ENCODE results near the gene CTXN1.

Gene CTXN1

DNA sequence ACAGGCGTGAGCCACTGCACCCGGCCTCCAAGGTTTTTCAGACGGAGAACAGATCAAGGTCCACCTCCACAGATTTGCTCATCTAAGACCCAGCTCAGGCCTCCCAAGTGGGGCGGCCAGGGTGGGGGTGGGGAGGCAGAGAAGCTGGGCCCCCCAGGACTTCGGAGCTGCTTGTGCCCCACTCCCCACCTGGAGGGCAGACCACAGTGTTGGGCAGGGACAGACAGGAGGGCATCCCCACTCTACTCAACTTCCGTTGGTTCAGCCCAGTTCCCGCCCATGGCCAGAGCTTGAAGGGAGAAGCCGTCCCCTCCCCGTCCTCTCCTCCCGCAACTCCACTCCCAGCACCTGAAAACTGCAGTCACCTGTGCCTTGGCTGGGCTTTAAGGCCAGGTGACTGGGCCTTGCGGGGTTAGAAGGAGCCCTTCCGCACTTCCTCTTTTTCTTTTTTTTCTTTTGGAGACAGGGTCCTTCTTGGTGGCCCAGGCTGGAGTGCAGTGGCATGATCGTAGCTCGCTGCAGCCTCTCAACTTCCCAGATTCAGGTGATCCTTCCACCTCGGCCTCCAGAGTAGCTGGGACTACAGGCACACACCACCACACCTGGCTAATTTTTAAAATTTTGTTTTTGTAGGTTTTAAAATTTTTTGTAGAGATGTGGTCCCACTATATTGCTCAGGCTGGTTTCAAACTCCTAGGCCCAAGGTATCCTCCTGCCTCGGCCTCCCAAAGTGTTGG lies 38.4 kb downstream of the CTXN1 start:
- Mint-ChIP-seq H3K36me3 (ENCODE audit: insufficient read depth) (no peaks in the 10 kb centered on the region), H3K27me3 (peaks cover 8 to 40% of the 10 kb centered on the region in 2 donors)

DNA sequence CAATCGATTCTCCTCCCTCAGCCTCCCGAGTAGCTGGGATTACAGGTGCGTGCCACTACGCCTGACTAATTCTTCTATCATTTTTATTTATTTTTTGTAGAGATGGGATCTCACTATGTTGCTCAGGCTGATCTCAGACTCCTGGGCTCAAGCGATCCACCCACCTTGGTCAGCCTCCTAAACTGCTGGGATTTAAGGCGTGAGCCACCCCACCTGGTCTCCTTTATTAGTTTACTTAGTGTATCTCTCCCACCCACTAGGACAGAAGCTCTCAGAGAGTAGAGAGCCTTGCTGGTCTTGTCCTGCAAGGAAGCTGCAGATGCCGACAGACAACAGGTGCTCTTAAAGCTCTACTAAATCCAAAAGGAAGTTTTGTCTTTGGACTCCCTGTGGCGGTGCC lies 40.1 kb downstream of the CTXN1 start:
- DNase-seq, result no peak
- Mint-ChIP-seq H3K4me1 (ENCODE audit: low read depth in 2 of 2) (peaks cover 0 to 1% of the 10 kb centered on the region in 2 donors), H3K36me3 (ENCODE audit: insufficient read depth) (no peaks in the 10 kb centered on the region)

More for the DNA sequence above, 38.4 kb downstream of the CTXN1 start:
- ATAC-seq (replicated peaks) (no peak), DNase-seq (no peak)
- no peak overlapping the region for H3K27ac Mint-ChIP-seq
- H3K4me1 Mint-ChIP-seq (ENCODE audit: low read depth in 2 of 2), result peaks cover 0 to 1% of the 10 kb centered on the region in 2 donors
- no peak overlapping the region for H3K4me3 Mint-ChIP-seq
- H3K9me3 Mint-ChIP-seq, result no peaks in the 10 kb centered on the region

DNA sequence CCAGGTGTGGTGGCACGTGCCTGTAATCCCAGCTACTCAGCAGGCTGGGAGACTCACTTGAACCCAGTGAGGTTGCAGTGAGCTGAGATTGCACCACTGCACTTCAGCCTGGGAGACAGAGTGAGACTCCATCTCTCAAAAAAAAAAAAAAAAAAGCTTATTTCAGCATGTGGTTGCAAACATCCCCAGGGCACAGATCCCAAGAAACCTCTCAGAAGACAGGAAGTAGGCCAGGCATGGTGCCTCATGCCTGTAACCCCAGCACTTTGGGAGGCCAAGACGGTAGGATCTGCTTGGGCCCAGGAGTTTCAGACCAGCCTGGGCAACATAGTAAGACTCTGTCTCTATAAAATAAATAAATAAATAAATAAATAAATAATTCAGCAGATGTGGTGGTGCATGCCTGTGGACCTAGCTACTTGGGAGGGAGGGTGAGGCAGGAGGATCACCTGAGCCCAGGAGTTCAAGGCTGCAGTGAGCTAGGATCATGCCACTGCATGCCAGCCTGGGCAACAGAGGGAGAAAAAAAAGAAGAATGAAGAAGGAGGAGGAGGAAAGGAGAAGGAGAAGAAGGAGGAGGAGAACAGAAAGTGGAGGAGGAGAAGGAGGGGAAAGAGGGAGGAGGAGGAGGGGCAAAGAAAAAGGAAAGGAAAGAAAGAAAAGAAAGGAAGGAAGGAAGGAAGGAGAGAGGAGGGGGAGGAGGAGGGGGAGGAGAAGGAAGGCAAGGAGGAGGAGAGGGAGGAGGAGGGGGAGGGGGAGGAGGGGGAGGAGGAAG lies 42.0 kb downstream of the CTXN1 start:
- Mint-ChIP-seq H3K27ac (no peak overlapping the region), H3K27me3 (peaks cover 3 to 16% of the 10 kb centered on the region in 2 donors), H3K9me3 (no peaks in the 10 kb centered on the region), H3K36me3 (ENCODE audit: insufficient read depth) (no peaks in the 10 kb centered on the region), H3K4me3 (no peak overlapping the region), H3K4me1 (ENCODE audit: low read depth in 2 of 2) (peaks cover 0 to 1% of the 10 kb centered on the region in 2 donors)
- DNase-seq (no peak), ATAC-seq (replicated peaks) (no peak)

More for the DNA sequence above, 40.1 kb downstream of the CTXN1 start:
- Mint-ChIP-seq H3K27me3 (peaks cover 8 to 30% of the 10 kb centered on the region in 2 donors), H3K27ac (no peak overlapping the region), H3K4me3 (no peak overlapping the region), H3K9me3 (no peaks in the 10 kb centered on the region)
- no peak for ATAC-seq (replicated peaks)

DNA sequence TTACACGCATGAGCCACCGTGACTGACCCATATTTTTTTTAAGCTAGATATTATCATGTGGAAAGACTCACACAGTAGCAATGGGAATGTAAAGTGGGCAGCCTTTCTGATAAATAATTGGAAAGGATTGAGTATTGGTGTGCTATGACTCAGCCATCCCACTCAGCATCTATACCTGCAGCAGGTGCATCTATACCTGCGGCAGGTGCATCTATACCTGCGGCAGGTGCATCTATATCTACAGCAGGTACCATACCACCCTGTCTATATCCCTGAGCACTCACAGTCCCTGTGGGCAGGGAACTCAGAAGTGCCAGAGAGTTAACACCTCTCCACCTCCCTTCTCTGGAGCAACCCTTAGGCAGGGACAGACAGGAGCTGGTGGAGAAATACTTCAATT lies 42.8 kb downstream of the CTXN1 start:
- peaks cover 0 to 1% of the 10 kb centered on the region in 2 donors for H3K4me1 Mint-ChIP-seq (ENCODE audit: low read depth in 2 of 2)
- no peak for DNase-seq
- no peak overlapping the region for H3K4me3 Mint-ChIP-seq
- ATAC-seq (replicated peaks), result no peak
- no peaks in the 10 kb centered on the region for H3K36me3 Mint-ChIP-seq (ENCODE audit: insufficient read depth)
- peaks cover 0 to 10% of the 10 kb centered on the region in 2 donors for H3K27me3 Mint-ChIP-seq
- H3K9me3 Mint-ChIP-seq, result no peaks in the 10 kb centered on the region
- H3K27ac Mint-ChIP-seq, result no peak overlapping the region

DNA sequence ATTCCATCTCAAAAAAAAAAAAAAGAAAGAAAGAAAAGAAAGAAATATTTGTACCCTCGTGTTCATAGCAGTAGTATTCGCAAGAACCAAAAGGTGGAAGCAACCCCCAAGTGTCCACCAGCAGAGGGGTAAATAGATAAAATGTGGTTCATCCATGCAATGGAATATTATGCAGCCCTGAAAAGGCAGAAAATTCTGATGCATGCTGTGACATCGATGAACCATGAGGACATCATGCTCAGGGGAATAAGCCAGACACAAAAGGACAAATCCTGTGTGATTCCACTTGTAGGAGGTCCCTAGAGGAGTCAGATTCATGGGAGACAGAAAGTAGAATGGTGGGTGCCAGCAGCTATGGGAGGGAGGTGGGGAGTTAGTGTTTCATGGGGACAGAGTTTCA lies 44.0 kb downstream of the CTXN1 start:
- H3K4me3 Mint-ChIP-seq, result no peak overlapping the region
- no peaks in the 10 kb centered on the region for H3K36me3 Mint-ChIP-seq (ENCODE audit: insufficient read depth)
- H3K9me3 Mint-ChIP-seq, result no peaks in the 10 kb centered on the region
- no peaks in the 10 kb centered on the region for H3K27me3 Mint-ChIP-seq
- ATAC-seq (replicated peaks), result no peak
- peaks cover 0 to 1% of the 10 kb centered on the region in 2 donors for H3K4me1 Mint-ChIP-seq (ENCODE audit: low read depth in 2 of 2)
- H3K27ac Mint-ChIP-seq, result peak overlapping the region in 1 of 2 donors; percentile 5
- DNase-seq, result no peak

DNA sequence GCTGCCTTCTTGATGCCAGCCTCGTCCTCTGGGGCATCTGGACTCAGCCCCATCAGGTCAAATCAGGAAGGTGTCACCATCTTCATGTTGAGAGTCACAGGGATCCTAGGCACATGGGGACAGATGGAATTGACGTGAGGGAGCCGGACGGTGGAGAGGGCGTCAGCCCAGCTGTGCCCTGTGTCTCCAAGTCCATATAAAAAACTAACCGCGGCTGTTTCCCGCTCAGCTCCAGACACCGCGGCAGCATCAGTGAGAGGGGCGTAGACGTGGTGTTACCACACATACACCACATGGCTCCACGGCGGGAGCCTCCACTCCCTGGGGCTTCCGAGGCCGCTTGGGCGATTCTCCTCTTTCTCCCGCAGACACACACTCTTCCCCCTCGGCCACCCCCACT lies 46.1 kb downstream of the CTXN1 start:
- Mint-ChIP-seq H3K27ac (no peak overlapping the region), H3K4me1 (ENCODE audit: low read depth in 2 of 2) (peaks cover 0 to 1% of the 10 kb centered on the region in 2 donors), H3K9me3 (no peaks in the 10 kb centered on the region), H3K27me3 (peaks cover 0 to 11% of the 10 kb centered on the region in 2 donors), H3K4me3 (no peak overlapping the region), H3K36me3 (ENCODE audit: insufficient read depth) (no peaks in the 10 kb centered on the region)
- ATAC-seq (replicated peaks) (no peak), DNase-seq (no peak)

DNA sequence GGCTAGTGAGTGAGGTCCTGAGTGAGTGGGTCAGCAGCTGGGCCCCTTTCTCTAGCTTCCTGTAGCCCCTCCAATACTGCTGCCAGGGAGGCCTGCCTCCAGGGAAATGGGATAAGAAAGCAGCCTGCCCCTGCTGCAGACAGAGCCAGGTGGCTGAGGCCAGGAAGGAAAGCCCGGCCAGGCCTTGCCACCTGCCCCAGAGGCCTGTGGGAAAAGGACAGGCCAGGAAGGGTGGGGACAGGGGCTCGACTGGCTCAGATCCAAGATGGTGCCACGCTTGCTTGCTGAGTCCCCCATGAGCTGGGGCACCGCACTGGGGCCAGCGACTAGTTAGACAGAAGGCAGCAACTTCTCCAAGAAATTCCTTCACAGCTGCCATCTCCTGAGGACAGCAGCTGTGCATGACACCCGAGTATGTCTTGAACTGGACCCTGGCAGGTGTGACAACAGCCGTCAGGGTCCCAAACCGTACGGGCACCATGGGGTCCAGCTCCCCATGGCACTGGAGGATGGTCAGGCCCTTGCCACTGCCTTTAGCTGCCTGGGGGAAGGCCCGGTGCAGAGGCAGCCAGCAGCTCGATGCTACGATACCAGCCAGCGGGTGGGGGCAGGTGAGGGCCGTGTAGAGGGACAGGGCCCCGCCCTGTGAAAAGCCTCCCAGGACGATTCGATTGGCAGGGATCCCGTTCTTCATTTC lies 46.7 kb downstream of the CTXN1 start:
- Mint-ChIP-seq H3K36me3 (ENCODE audit: insufficient read depth) (no peaks in the 10 kb centered on the region), H3K4me3 (no peak overlapping the region), H3K9me3 (no peaks in the 10 kb centered on the region), H3K4me1 (ENCODE audit: low read depth in 2 of 2) (peaks cover 0 to 5% of the 10 kb centered on the region in 2 donors), H3K27me3 (peaks cover 0 to 15% of the 10 kb centered on the region in 2 donors), H3K27ac (no peak overlapping the region)
- DNase-seq (no peak), ATAC-seq (replicated peaks) (no peak)

DNA sequence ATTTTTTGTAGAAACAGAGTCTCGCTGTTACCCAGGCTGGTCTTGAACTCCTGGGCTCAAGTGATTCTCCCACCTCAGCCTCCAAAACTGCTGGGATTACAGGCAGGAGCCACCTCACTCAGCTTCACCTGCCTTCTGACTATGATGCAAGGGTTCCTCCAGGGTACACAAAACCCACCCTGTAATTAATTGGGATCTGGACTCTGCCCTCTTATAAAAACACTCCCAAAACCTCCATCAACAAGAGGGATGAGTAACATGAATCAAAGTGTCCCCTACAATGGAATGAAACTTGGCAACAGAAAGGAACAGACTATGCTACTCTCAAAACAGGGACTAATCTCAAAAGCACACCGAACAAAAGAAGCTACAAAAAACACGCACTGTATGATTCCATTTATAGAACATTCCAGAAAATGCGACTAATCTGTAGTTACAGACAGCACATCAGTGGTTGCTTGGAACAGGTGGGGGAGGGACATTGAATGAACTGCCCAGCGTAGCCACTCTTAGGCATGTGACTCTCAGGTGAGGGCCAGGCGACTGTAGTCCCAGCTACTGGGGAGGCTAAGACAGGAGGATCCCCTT lies 48.6 kb downstream of the CTXN1 start:
- no peak overlapping the region for H3K4me3 Mint-ChIP-seq

DNA sequence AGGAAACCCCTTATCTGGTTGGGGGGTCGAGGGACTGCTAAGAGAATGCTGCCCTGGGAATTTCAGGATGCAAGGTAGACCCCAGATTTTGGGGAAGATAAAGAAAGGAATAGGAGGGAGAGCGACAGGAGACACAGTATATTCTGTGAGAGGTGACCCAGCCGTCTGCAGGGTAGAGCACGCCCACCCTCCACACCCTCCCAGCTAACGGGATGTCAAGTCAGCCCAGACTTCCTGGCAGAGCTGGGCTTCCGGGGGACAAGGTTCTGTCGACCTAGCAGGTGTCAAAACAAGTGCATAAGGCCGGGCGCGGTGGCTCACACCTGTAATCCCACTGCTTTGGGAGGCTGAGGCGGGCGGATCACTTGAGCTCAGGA lies 51.0 kb downstream of the CTXN1 start:
- Mint-ChIP-seq H3K36me3 (ENCODE audit: insufficient read depth) (no peaks in the 10 kb centered on the region), H3K4me1 (ENCODE audit: low read depth in 2 of 2) (peaks cover 17 to 19% of the 10 kb centered on the region in 2 donors), H3K27me3 (peaks cover 23 to 45% of the 10 kb centered on the region in 2 donors), H3K9me3 (no peaks in the 10 kb centered on the region), H3K27ac (no peak overlapping the region), H3K4me3 (peak overlapping the region; percentile 33 to 54)
- no peak for ATAC-seq (replicated peaks)
- DNase-seq, result no peak

More for the DNA sequence above, 48.6 kb downstream of the CTXN1 start:
- H3K4me1 Mint-ChIP-seq (ENCODE audit: low read depth in 2 of 2), result peaks cover 3 to 6% of the 10 kb centered on the region in 2 donors
- DNase-seq, result no peak
- no peaks in the 10 kb centered on the region for H3K36me3 Mint-ChIP-seq (ENCODE audit: insufficient read depth)
- no peaks in the 10 kb centered on the region for H3K9me3 Mint-ChIP-seq
- no peak for ATAC-seq (replicated peaks)
- H3K27ac Mint-ChIP-seq, result no peak overlapping the region
- H3K27me3 Mint-ChIP-seq, result peaks cover 9 to 27% of the 10 kb centered on the region in 2 donors

Measured in effector memory CD8-positive, alpha-beta T cell (primary cell).